HepG2 (cell line): ENCODE data around the gene STIM2. TPM values are rescaled to one million over a fixed set of nuclear protein-coding genes. Genes with fewer than 3 reads are reported as not detected.

Experiments used
- BORCS8-MEF2B ChIP-seq: sonication (generic); formaldehyde crosslinking; IDR thresholded peaks from 2 replicates; pipeline ENCODE4 v1.8.0; 2022; ENCODE audit warnings: mild to moderate bottlenecking, missing genetic modification reagents
- CCAR2 ChIP-seq: fragments of 200-400 bp; formaldehyde crosslinking; optimal IDR thresholded peaks from 2 replicates; pipeline ENCODE3; 2018; ENCODE audit warnings: low read depth, mild to moderate bottlenecking, low read length, moderate library complexity
- FIP1L1 ChIP-seq: fragments of 200-400 bp; formaldehyde crosslinking; IDR thresholded peaks from 2 replicates; pipeline ENCODE4 v1.6.1; 2018; ENCODE audit warnings: low read depth, mild to moderate bottlenecking, low read length, moderate library complexity, borderline replicate concordance; ENCODE audit not compliant: insufficient read depth
- HOXA3 ChIP-seq: sonication (generic); formaldehyde crosslinking; IDR thresholded peaks from 2 replicates; pipeline ENCODE4 v1.5.0; 2020; ENCODE audit warnings: missing genetic modification reagents
- JDP2 ChIP-seq: sonication (generic); formaldehyde crosslinking; IDR thresholded peaks from 2 replicates; pipeline ENCODE4 v1.8.1; 2022; ENCODE audit warnings: missing genetic modification reagents, borderline replicate concordance
- KDM5A ChIP-seq: fragments of 200-600 bp; sonication (generic); IDR thresholded peaks from 2 replicates; pipeline ENCODE4 v1.7.0; 2018; ENCODE audit warnings: antibody characterized with exemption, mild to moderate bottlenecking, low read length, borderline replicate concordance
- NKX3-1 ChIP-seq: sonication (generic); formaldehyde crosslinking; IDR thresholded peaks from 2 replicates; pipeline ENCODE4 v1.5.0; 2020; ENCODE audit warnings: missing genetic modification reagents
- NR2F2 ChIP-seq: IDR thresholded peaks from 2 replicates; pipeline ENCODE4 v1.6.1; 2012; ENCODE audit warnings: low read depth, inconsistent platforms, borderline replicate concordance
- REXO4 ChIP-seq: sonication (generic); formaldehyde crosslinking; IDR thresholded peaks from 2 replicates; pipeline ENCODE4 v1.8.0; 2022; ENCODE audit warnings: missing genetic modification reagents, mild to moderate bottlenecking, borderline replicate concordance
- SAP130 ChIP-seq: IDR thresholded peaks from 2 replicates; pipeline ENCODE4 v1.6.1; 2016; ENCODE audit warnings: low read depth
- TSC22D2 ChIP-seq: sonication (generic); formaldehyde crosslinking; IDR thresholded peaks from 2 replicates; pipeline ENCODE4 v1.5.1; 2020; ENCODE audit warnings: missing genetic modification reagents, mild to moderate bottlenecking, borderline replicate concordance
- U2AF1 ChIP-seq: fragments of 200-400 bp; formaldehyde crosslinking; optimal IDR thresholded peaks from 2 replicates; pipeline ENCODE3; 2017; ENCODE audit warnings: mild to moderate bottlenecking, low read depth, low read length
- ZFP36L1 ChIP-seq: sonication (generic); formaldehyde crosslinking; IDR thresholded peaks from 2 replicates; pipeline ENCODE4 v1.8.0; 2022; ENCODE audit warnings: mild to moderate bottlenecking, missing genetic modification reagents, moderate library complexity
- ZFP37 ChIP-seq: sonication (generic); formaldehyde crosslinking; IDR thresholded peaks from 2 replicates; pipeline ENCODE4 v1.4.0; 2020; ENCODE audit warnings: missing genetic modification reagents, borderline replicate concordance
- ZNF317 ChIP-seq: sonication (generic); formaldehyde crosslinking; IDR thresholded peaks from 2 replicates; pipeline ENCODE4 v1.5.0; 2020; ENCODE audit warnings: mild to moderate bottlenecking, missing genetic modification reagents
- ZNF382 ChIP-seq: sonication (generic); formaldehyde crosslinking; IDR thresholded peaks from 2 replicates; pipeline ENCODE4 v1.5.0; 2020; ENCODE audit warnings: missing genetic modification reagents, mild to moderate bottlenecking, borderline replicate concordance
- ZNF451 ChIP-seq: sonication (generic); formaldehyde crosslinking; IDR thresholded peaks from 2 replicates; pipeline ENCODE4 v1.5.0; 2020; ENCODE audit warnings: mild to moderate bottlenecking, missing genetic modification reagents
- ZNF615 ChIP-seq: sonication (generic); formaldehyde crosslinking; IDR thresholded peaks from 2 replicates; pipeline ENCODE4 v1.5.0; 2020; ENCODE audit warnings: mild to moderate bottlenecking, missing genetic modification reagents, borderline replicate concordance
- ZNF670 ChIP-seq: sonication (generic); formaldehyde crosslinking; IDR thresholded peaks from 2 replicates; pipeline ENCODE4 v1.8.0; 2022; ENCODE audit warnings: mild to moderate bottlenecking, missing genetic modification reagents, borderline replicate concordance
- ZNF878 ChIP-seq: sonication (generic); formaldehyde crosslinking; IDR thresholded peaks from 2 replicates; pipeline ENCODE4 v1.8.1; 2023; ENCODE audit warnings: mild to moderate bottlenecking, missing genetic modification reagents, moderate library complexity
- polyA plus RNA-seq, 8 experiments: library from polyadenylated mRNA; depleted of rRNA in 3 of 8; stranded (reverse) in 7 of 8; unstranded in 1 of 8; fragments of >200 nt; fragmentation: Illumina TruSeq in 4 of 8; extraction: Trizol in 4 of 8; gene quantifications; 2 replicates each; pipeline versions ENCODE4 v1.2.1 to v1.2.3, GENCODE V29; 2011 to 2016; ENCODE audit warnings: low read depth in 4 of 8, missing spikeins in 1 of 8, mixed read lengths in 1 of 8; ENCODE audit not compliant: insufficient read depth in 1 of 8
- total RNA-seq, 5 experiments: library from RNA; depleted of rRNA; stranded (reverse); fragments of >200 nt; fragmentation: Illumina TruSeq; extraction: Trizol; gene quantifications; 2 replicates each; pipeline ENCODE4 v1.2.3, GENCODE V29; 2016; ENCODE audit warnings: low read depth in 1 of 5
- TF ChIP-seq, protein P1 (sequence below): sonication (generic); formaldehyde crosslinking; IDR thresholded peaks from 2 replicates; pipeline ENCODE4 v1.4.0; 2020; ENCODE audit warnings: missing genetic modification reagents
- TF ChIP-seq, protein P2 (sequence below): sonication (generic); formaldehyde crosslinking; IDR thresholded peaks from 2 replicates; pipeline ENCODE4 v1.4.0; 2020; ENCODE audit warnings: missing genetic modification reagents, borderline replicate concordance
- TF ChIP-seq, protein P3 (sequence below): sonication (generic); formaldehyde crosslinking; IDR thresholded peaks from 2 replicates; pipeline ENCODE4 v1.4.0; 2020; ENCODE audit warnings: missing genetic modification reagents

The STIM2 gene
- total and polyA plus RNA-seq, 2 of the 13 experiments (the other 11 are each of a cell fraction or from before 2014, with no cell fraction given), result 19.3 to 19.4 TPM

DNA sequence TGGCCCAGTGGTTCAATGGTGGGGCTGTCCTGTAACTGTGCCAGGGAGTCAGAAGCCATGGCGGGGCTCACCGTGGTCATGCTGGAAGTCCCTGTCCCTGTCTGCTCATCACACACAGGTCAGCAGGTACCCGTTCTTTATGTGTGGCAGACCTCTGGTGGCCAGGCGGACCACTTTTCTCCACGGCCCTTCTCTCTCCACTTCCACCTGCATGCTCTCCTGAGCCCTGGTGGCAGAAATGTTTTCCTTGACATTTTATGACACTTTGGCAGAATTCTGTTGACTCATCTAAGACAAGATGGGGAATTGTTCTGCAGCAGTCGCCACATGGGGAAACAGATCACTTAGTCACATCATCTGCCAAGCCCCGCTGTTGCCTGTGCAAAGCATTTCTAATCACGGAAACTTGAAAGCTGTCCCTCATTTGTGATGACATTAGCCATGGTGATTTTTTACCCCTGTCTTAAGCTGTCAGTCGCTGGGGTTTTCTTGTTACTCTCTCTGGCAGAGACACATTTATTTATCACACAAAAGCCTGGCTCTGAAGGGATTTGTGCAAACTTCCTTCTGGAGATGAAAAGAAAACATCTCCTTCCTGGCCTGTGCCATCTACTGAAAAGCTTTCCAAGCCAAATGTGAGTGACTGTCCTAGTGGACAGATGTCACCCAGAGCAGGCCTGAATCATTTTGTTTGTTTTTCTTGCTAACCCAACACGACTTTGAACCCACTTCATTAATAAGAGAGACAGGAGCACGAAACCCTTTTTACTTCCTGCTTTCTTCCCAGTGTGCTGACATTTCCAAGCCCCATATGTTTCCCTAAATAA is 38.8 kb upstream of the STIM2 start (continued):
- TF ChIP-seq, protein P1, sequence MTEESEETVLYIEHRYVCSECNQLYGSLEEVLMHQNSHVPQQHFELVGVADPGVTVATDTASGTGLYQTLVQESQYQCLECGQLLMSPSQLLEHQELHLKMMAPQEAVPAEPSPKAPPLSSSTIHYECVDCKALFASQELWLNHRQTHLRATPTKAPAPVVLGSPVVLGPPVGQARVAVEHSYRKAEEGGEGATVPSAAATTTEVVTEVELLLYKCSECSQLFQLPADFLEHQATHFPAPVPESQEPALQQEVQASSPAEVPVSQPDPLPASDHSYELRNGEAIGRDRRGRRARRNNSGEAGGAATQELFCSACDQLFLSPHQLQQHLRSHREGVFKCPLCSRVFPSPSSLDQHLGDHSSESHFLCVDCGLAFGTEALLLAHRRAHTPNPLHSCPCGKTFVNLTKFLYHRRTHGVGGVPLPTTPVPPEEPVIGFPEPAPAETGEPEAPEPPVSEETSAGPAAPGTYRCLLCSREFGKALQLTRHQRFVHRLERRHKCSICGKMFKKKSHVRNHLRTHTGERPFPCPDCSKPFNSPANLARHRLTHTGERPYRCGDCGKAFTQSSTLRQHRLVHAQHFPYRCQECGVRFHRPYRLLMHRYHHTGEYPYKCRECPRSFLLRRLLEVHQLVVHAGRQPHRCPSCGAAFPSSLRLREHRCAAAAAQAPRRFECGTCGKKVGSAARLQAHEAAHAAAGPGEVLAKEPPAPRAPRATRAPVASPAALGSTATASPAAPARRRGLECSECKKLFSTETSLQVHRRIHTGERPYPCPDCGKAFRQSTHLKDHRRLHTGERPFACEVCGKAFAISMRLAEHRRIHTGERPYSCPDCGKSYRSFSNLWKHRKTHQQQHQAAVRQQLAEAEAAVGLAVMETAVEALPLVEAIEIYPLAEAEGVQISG (CRISPR knock-in tag), result peak; percentile 97
- TF ChIP-seq ZNF878 (no peak), KDM5A (no peak; the same call in 1 of the 2 replicates), U2AF1 (no peak), ZFP36L1 (peak; percentile 58; the same call in 1 of the 2 replicates), JDP2 (no peak), TSC22D2 (CRISPR knock-in tag) (no peak), NKX3-1 (no peak), ZNF670 (CRISPR knock-in tag) (peak; percentile 35; the same call in 1 of the 2 replicates), ZNF451 (CRISPR knock-in tag) (no peak; the same call in 1 of the 2 replicates), REXO4 (CRISPR knock-in tag) (no peak), SAP130 (CRISPR knock-in tag) (peak; percentile 78), BORCS8-MEF2B (CRISPR knock-in tag) (peak; percentile 77; the same call in 1 of the 2 replicates), FIP1L1 (no peak), CCAR2 (no peak), NR2F2 (peak; percentile 45; the same call in 1 of the 2 replicates), HOXA3 (CRISPR knock-in tag) (no peak), ZNF615 (no peak), ZNF382 (no peak), ZFP37 (CRISPR knock-in tag) (no peak), ZNF317 (CRISPR knock-in tag) (peak; percentile 67; the same call in 1 of the 2 replicates)
- TF ChIP-seq, protein P2, sequence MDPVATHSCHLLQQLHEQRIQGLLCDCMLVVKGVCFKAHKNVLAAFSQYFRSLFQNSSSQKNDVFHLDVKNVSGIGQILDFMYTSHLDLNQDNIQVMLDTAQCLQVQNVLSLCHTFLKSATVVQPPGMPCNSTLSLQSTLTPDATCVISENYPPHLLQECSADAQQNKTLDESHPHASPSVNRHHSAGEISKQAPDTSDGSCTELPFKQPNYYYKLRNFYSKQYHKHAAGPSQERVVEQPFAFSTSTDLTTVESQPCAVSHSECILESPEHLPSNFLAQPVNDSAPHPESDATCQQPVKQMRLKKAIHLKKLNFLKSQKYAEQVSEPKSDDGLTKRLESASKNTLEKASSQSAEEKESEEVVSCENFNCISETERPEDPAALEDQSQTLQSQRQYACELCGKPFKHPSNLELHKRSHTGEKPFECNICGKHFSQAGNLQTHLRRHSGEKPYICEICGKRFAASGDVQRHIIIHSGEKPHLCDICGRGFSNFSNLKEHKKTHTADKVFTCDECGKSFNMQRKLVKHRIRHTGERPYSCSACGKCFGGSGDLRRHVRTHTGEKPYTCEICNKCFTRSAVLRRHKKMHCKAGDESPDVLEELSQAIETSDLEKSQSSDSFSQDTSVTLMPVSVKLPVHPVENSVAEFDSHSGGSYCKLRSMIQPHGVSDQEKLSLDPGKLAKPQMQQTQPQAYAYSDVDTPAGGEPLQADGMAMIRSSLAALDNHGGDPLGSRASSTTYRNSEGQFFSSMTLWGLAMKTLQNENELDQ (CRISPR knock-in tag), result no peak
- TF ChIP-seq, protein P3, sequence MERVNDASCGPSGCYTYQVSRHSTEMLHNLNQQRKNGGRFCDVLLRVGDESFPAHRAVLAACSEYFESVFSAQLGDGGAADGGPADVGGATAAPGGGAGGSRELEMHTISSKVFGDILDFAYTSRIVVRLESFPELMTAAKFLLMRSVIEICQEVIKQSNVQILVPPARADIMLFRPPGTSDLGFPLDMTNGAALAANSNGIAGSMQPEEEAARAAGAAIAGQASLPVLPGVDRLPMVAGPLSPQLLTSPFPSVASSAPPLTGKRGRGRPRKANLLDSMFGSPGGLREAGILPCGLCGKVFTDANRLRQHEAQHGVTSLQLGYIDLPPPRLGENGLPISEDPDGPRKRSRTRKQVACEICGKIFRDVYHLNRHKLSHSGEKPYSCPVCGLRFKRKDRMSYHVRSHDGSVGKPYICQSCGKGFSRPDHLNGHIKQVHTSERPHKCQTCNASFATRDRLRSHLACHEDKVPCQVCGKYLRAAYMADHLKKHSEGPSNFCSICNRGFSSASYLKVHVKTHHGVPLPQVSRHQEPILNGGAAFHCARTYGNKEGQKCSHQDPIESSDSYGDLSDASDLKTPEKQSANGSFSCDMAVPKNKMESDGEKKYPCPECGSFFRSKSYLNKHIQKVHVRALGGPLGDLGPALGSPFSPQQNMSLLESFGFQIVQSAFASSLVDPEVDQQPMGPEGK (CRISPR knock-in tag), result no peak
